Measurements from ENCODE around the gene IGLL1. TPM values are rescaled to one million over a fixed set of nuclear protein-coding genes. Genes with fewer than 3 reads are reported as not detected.

IGLL1 gene
- total RNA-seq, 1 donor, result not detected

DNA sequence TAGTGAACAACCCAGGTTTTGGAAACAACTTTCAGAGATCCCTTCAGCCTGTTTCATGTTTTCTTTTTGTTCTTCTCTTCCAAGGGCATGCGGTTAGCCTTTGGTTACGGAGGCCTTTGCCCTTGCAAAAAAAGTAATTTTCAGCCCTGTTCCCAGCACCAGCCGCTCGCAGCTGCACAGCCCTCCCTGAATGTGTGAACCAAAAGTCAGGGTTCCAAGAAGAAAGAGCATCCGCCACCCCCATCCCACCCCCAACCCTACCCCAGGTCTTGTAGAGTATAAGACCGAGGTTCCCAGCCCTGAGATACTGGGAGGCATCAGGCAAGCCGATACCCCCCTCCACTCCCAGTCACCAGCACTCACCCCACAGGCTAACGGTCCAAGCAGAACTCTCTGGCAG, 56.4 kb downstream of the IGLL1 start:
- H3K4me3 ChIP-seq (ENCODE audit: low read depth, low read length), result no peak overlapping the region

More for the DNA sequence above, 56.4 kb downstream of the IGLL1 start:
- no peak for DNase-seq (ENCODE audit: low read depth)
- TF ChIP-seq CTCF (IDR thresholded peaks at IDR 0.05; ENCODE audit: insufficient read depth, low read length), result no peak

Small RNA genes lying within 50 kb of the gene (small RNA-seq; reads per million reads assigned to genes)
- gene AP000346.3, result not detected

Other genes starting within 250 kb of the IGLL1 start
- 0.09 TPM in 1 of 2 replicates, not detected in the other for gene DRICH1, start 52.0 kb upstream of the IGLL1 start, total RNA-seq (ENCODE audit: low replicate concordance)
- not detected in 2 replicates for gene RGL4, start 110.7 kb upstream of the IGLL1 start, total RNA-seq (ENCODE audit: low replicate concordance)
- 5.3 and 5.9 TPM in 2 replicates for gene ZNF70, start 170.8 kb upstream of the IGLL1 start, total RNA-seq (ENCODE audit: low replicate concordance)
- not detected in 2 replicates for gene VPREB3, start 174.1 kb upstream of the IGLL1 start, total RNA-seq (ENCODE audit: low replicate concordance)
- 0.18 and 4.9 TPM in 2 replicates for gene C22orf15, start 182.7 kb upstream of the IGLL1 start, total RNA-seq (ENCODE audit: low replicate concordance)
- gene CHCHD10, start 187.7 kb upstream of the IGLL1 start, total RNA-seq (ENCODE audit: low replicate concordance), result 2.5 and 2.6 TPM in 2 replicates
- 5.1 and 47.8 TPM in 2 replicates for gene MMP11, start 192.6 kb upstream of the IGLL1 start, total RNA-seq (ENCODE audit: low replicate concordance)
- 55.2 and 96.1 TPM in 2 replicates for gene SMARCB1, start 206.7 kb upstream of the IGLL1 start, total RNA-seq (ENCODE audit: low replicate concordance)

Measured in fibroblast of the aortic adventitia (primary cell).